Measurements from ENCODE around the gene DDX1. TPM values are rescaled to one million over a fixed set of nuclear protein-coding genes. Genes with fewer than 3 reads are reported as not detected.
"Not testable (repeated sequence)": the region's sequence is repeated elsewhere in the genome, so short reads cannot be mapped to it uniquely, and the experiment has no call there.

DDX1 gene
- polyA plus RNA-seq, 6 donors from 2014 or later = 31.7 to 49.1 (median 40.6) TPM

DNA sequence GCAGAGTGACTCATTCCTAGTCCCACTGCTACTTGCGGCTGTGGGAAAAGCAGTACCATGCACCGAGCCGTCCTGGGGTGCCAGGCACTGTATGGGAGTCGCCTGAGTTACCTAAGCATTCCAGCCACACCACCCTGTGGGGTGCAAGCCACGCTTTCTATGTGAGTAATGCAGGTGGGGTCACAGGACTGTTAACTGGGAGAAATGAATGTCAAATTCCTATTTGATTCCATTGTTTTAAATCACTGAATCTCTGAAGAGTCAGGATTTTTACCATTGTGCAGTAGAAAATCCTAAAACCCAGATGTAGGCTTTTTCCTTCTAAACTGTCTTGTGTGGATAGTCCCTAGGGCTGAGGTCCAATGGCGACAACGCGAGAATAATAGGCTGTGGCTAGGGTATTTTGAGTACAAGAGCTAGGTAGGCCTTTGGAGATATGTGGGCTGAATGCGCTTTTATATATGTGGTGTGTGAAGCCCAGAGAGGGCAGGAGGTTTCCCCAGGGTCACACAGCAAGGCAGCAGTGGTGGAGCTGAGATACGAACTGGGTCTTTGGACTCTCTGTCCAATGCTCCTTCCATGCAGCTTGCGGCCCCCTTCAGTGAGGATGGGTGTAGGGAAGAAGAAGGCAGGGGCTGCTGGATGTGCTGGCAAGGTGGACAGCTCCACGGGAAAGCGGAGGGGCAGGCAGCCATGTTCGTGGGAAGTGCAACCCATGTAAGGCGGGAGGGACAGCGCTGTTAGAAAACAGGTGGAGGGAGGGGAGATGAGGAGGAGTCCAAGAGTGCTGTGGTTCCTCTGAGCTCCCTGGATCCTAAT, 83.2 kb downstream of the DDX1 start:
- H3K27ac Mint-ChIP-seq = no peak overlapping the region
- no peaks in the 10 kb centered on the region for H3K4me1 Mint-ChIP-seq
- ATAC-seq (ENCODE audit: low read depth in 2 of 2) (no peak), DNase-seq (no peak)
- peaks cover 0 to 7% (median 5%) of the 10 kb centered on the region in 7 donors for H3K9me3 Mint-ChIP-seq
- H3K4me3 Mint-ChIP-seq = no peak overlapping the region
- no peaks in the 10 kb centered on the region for H3K36me3 Mint-ChIP-seq
- peaks cover 0 to 35% (median 18%) of the 10 kb centered on the region in 3 donors for H3K27me3 Mint-ChIP-seq

DNA sequence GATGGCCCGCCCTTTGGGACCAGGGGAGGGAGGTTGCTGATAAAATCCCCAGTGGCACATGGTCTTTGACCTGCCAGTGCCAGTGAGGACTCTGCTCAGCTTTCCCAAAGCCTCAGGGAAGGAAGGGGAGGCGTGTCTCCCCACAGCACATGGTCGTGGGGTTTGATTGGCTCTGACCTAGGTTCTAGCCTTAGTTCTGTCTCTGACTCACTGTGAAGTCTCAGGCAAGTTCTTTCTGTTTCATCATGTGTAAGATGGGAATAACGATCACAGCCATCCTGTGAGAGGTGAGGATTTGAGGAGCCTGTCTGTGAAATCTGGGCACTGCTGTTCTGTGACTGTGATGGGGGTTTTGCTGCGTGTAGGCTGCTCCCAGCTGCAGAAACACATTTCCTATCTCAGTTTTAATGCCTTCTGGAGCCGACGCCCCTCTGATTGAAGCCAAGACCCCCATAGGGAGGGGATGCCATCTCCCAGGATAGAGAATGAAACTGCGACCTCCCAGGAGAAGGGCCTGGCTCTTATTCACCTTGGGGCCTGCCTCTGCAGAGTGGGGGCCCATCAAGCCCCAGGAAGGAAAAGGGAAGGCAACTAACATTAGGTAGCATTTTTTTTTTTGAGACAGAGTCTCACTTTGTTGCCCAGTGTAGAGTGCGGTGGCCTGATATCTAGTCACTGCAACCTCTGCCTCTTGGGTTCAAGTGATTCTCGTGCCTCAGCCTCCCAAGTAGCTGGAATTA, 84.0 kb downstream of the DDX1 start:
- Mint-ChIP-seq H3K36me3 (no peaks in the 10 kb centered on the region), H3K4me3 (peak overlapping the region in 1 of 8 donors; percentile 25), H3K9me3 (peaks cover 0 to 7% (median 5%) of the 10 kb centered on the region in 7 donors), H3K27me3 (peaks cover 0 to 31% (median 18%) of the 10 kb centered on the region in 3 donors), H3K4me1 (no peaks in the 10 kb centered on the region), H3K27ac (no peak overlapping the region)
- no peak for DNase-seq
- ATAC-seq (ENCODE audit: low read depth in 2 of 2) = no peak

DNA sequence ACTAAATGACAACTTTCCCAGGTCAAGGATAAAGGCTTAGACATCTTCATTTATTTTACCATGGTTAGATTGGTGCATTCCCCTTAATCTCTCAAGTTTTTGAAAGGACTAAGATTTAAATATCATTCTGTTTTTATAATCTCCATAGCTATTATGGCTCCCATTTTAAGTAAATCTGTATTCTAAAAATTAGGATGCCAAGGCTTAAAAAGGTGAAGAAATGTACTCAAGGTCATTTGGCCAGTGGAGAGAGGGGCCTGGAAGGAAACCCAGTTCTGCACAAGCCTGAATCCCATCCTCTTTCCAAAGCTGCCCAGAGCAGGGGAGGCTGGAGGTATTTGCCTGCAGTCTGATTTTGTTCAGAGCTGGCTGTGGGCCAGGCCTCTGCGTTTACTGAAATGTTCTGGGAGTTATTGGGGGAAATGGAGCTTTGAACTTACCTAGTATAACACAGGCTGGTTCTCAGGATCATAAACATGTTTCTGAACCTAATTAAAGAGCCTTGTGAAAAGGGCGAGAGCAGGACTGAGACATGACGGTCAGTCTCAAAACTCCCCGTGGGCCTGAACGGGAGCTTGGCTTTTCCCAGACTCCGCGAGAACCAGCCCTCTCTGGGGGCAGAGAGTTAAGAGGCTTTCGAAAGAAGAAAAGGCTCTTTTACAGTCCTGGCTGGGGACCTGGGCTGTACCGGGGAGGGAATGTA, 85.6 kb downstream of the DDX1 start:
- Mint-ChIP-seq H3K9me3 (peaks cover 0 to 12% (median 6%) of the 10 kb centered on the region in 7 donors), H3K27me3 (peaks cover 0 to 26% (median 18%) of the 10 kb centered on the region in 3 donors), H3K36me3 (no peaks in the 10 kb centered on the region), H3K27ac (no peak overlapping the region), H3K4me3 (no peak overlapping the region), H3K4me1 (no peaks in the 10 kb centered on the region)
- ATAC-seq (ENCODE audit: low read depth in 2 of 2) (no peak), DNase-seq (no peak)

DNA sequence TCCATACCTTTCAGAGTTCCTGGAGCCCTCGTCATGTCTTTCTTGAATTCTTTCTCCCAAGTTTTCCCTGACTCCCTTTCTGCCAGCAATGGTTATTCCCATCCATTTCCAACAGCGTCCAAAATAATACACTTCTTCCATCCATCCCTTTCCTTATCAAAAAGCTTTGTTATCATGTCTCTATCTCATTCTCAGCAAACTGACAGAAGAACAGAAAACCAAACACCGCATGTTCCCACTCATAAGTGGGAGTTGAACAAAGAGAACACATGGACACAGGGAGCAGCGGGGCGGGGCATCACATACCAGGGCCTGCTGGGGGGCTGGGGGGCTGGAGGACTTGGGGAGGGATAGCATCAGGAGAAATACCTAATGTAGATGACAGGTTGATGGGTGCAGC, 86.7 kb downstream of the DDX1 start:
- Mint-ChIP-seq H3K27me3 (peaks cover 0 to 16% (median 11%) of the 10 kb centered on the region in 3 donors), H3K4me3 (no peak overlapping the region), H3K9me3 (peaks cover 0 to 12% (median 6%) of the 10 kb centered on the region in 7 donors), H3K36me3 (no peaks in the 10 kb centered on the region), H3K27ac (no peak overlapping the region), H3K4me1 (no peaks in the 10 kb centered on the region)
- ATAC-seq (ENCODE audit: low read depth in 2 of 2) = no peak
- no peak for DNase-seq

DNA sequence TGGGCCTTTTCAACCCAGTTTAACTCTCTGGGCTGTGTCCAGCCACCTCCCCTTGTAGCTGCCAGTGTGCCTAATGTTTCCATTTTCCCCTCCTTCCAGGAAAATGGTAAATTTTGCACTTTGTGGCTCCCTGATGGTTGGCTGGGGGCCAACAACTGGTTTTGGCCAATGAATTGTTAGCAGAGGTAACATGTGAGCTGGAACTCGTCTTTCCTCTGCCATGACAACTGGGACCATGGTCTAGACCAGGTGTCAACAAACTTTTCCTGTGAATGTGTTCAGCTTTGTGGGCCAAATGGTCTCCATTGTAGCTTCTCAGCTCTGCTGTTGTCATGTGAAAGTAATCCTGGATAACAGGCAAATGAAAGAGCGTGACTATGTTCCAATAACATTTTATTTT, 87.2 kb downstream of the DDX1 start:
- Mint-ChIP-seq H3K4me3 (no peak overlapping the region), H3K27me3 (peaks cover 0 to 11% (median 6%) of the 10 kb centered on the region in 3 donors), H3K9me3 (peaks cover 0 to 12% (median 6%) of the 10 kb centered on the region in 7 donors), H3K36me3 (no peaks in the 10 kb centered on the region), H3K4me1 (no peaks in the 10 kb centered on the region), H3K27ac (no peak overlapping the region)
- ATAC-seq (ENCODE audit: low read depth in 2 of 2) (no peak), DNase-seq (no peak)

DNA sequence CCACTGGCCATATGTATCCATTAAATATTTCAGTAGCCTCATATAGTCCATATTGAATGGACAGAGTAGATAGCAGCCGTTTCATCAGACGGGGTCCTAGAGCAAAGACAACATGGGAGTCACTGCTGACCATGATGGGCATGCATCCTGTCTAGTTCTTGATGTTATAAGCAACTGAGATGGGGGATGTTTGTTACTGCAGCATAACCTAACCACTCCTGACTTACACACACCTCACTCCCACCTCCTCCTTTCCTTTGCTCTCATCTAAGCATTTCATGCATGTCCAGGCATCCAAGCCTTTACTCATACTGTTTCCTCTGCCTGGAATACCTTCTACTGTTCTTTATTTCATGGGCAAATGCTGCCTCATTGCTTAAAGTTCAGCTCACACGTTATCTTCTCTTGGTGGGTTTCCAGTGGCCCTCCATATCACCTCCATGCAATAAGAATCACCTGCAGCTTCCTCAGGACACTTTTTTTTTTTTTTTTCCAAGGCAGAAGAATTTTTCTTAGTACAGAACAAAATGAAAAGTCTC, 87.8 kb downstream of the DDX1 start:
- Mint-ChIP-seq H3K4me1 (no peaks in the 10 kb centered on the region), H3K27ac (no peak overlapping the region), H3K9me3 (peaks cover 0 to 12% (median 6%) of the 10 kb centered on the region in 7 donors), H3K36me3 (no peaks in the 10 kb centered on the region), H3K27me3 (peaks cover 3 to 9% (median 5%) of the 10 kb centered on the region in 3 donors), H3K4me3 (no peak overlapping the region)
- DNase-seq = no peak
- ATAC-seq (ENCODE audit: low read depth in 2 of 2) = no peak

DNA sequence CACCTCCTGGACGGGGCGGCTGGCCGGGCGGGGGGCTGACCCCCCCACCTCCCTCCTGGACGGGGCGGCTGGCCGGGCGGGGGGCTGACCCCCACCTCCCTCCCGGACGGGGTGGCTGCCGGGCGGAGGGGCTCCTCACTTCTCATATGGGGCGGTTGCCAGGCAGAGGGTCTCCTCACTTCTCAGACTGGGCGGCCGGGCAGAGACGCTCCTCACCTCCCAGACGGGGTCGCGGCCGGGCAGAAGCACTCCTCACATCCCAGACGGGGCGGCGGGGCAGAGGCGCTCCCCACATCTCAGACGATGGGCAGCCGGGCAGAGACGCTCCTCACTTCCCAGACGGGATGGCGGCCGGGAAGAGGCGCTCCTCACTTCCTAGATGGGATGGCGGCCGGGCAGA, 88.5 kb downstream of the DDX1 start:
- ATAC-seq (ENCODE audit: low read depth in 2 of 2); H3K36me3 Mint-ChIP-seq; H3K4me3 Mint-ChIP-seq; H3K27ac Mint-ChIP-seq; H3K4me1 Mint-ChIP-seq; DNase-seq; H3K27me3 Mint-ChIP-seq: not testable (repeated sequence)
- peaks cover 0 to 12% (median 6%) of the 10 kb centered on the region in 7 donors for H3K9me3 Mint-ChIP-seq

Other genes starting within 250 kb of the DDX1 start
- gene NBAS, start 30.5 kb upstream of the DDX1 start, polyA plus RNA-seq (ENCODE audit: low read depth in 6 of 6) = 10 to 100 TPM in 4 of 6 donors, 1 to 10 TPM in 2; 5.4 to 16.4 (median 12.7) TPM

Data from naive B cell (primary cell).